HL-60 (cell line): ENCODE results near the gene FCRL6.

Source experiments
- DNase-seq, 2 experiments: peaks; one replicate each; pipeline ENCODE4 v3.0.0-alpha.2; 2010 to 2020; ENCODE audit warnings: low read depth in 1 of 2, low spot score in 1 of 2
- H3K27ac ChIP-seq: fragments of 250-450 bp; sonication (Bioruptor Pico); replicated peaks from 2 replicates; pipeline ENCODE4 v1.5.1; 2020; ENCODE audit warnings: mild to moderate bottlenecking, moderate library complexity
- H3K27me3 ChIP-seq: fragments of 250-450 bp; sonication (Bioruptor Pico); 2 replicates; pipeline ENCODE4 v1.5.1; 2021; ENCODE audit warnings: mild to moderate bottlenecking, moderate library complexity; ENCODE audit not compliant: insufficient read depth, poor library complexity, severe bottlenecking
- H3K4me3 ChIP-seq: replicated peaks from 2 replicates; pipeline ENCODE4 v1.5.1; 2011; ENCODE audit warnings: mild to moderate bottlenecking, control low read depth, low read length; ENCODE audit not compliant: insufficient read depth
- CTCF ChIP-seq: IDR thresholded peaks from one replicate; pipeline ENCODE4 v1.5.1; 2011; ENCODE audit warnings: low read length, control low read depth, inconsistent platforms; ENCODE audit not compliant: insufficient read depth
- GABPA ChIP-seq: IDR thresholded peaks from 2 replicates; pipeline ENCODE4 v1.6.1; 2012; ENCODE audit warnings: low read depth
- POLR2AphosphoS5 ChIP-seq: IDR thresholded peaks from 2 replicates; pipeline ENCODE4 v1.6.1; 2012; ENCODE audit warnings: low read depth
- REST ChIP-seq: IDR thresholded peaks from 2 replicates; pipeline ENCODE4 v1.6.1; 2012; ENCODE audit warnings: low read depth; ENCODE audit not compliant: insufficient replicate concordance
- SPI1 ChIP-seq: IDR thresholded peaks from 2 replicates; pipeline ENCODE4 v1.6.1; 2012; ENCODE audit warnings: low read depth, mild to moderate bottlenecking, borderline replicate concordance

Gene FCRL6

GRCh38 chr1:159845751-159846629 lies 43.8 kb downstream of the FCRL6 start:
- no peak for TF ChIP-seq POLR2AphosphoS5
- no peak for TF ChIP-seq CTCF
- no peak for TF ChIP-seq GABPA
- TF ChIP-seq REST = no peak
- no peak overlapping the region for H3K27ac ChIP-seq
- H3K27me3 ChIP-seq = peaks cover 8% of the 10 kb centered on the region
- no peak overlapping the region for H3K4me3 ChIP-seq
- DNase-seq = peak in 1 of 2 experiments; percentile 14

GRCh38 chr1:159847231-159847630 lies 45.1 kb downstream of the FCRL6 start:
- no peak for DNase-seq
- Histone ChIP-seq H3K4me3 (no peak overlapping the region), H3K27me3 (peaks cover 8% of the 10 kb centered on the region), H3K27ac (no peak overlapping the region)
- TF ChIP-seq POLR2AphosphoS5 (no peak), CTCF (no peak), GABPA (no peak), SPI1 (no peak), REST (no peak)

- no peak for DNase-seq
- H3K27ac ChIP-seq = no peak overlapping the region
- peaks cover 8% of the 10 kb centered on the region for H3K27me3 ChIP-seq
- TF ChIP-seq REST (no peak), CTCF (no peak), POLR2AphosphoS5 (no peak), SPI1 (no peak), GABPA (no peak)
- H3K4me3 ChIP-seq = no peak overlapping the region
Measured at GRCh38 chr1:159848326-159848725, 46.2 kb downstream of the FCRL6 start.
